Body of pancreas (tissue), 4 donors: ENCODE data around the gene ST3GAL5.

Experiments used
- POLR2A ChIP-seq, 3 donors: fragments of 450-650 bp; IDR thresholded peaks; one replicate each; pipeline ENCODE4 v1.6.1; 2016; ENCODE audit warnings: antibody characterized with exemption in 3 of 3, mild to moderate bottlenecking in 2 of 3
- TF ChIP-seq, protein P1 (sequence below), 7 experiments: fragments of 450-650 bp in 4 of 7; fragments of 200-600 bp in 3 of 7; sonication (generic) in 3 of 7; IDR thresholded peaks; one replicate each; pipeline ENCODE4 v1.5.1; 2016 to 2019; ENCODE audit warnings: antibody characterized with exemption in 7 of 7

DNA sequence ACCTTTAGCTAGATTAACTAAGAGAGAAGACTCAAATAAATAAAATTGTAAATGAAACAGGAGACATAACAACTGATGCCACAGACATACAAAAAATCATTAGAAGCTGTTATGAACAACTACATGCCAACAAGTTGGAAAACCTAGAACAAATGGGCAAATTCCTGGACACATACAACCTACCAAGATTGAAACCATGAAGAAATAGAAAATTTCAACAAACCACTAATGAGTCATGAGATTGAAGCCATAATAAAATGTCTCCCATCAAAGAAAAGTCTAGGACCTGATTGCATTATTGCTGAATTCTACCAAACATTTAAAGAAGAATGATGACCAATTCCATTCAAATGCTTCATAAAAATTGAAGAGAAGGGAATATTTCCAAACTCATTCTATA is 54.3 kb downstream of the ST3GAL5 start:
- no peak for TF ChIP-seq POLR2A (IDR thresholded peaks at IDR 0.05)
- TF ChIP-seq, protein P1, sequence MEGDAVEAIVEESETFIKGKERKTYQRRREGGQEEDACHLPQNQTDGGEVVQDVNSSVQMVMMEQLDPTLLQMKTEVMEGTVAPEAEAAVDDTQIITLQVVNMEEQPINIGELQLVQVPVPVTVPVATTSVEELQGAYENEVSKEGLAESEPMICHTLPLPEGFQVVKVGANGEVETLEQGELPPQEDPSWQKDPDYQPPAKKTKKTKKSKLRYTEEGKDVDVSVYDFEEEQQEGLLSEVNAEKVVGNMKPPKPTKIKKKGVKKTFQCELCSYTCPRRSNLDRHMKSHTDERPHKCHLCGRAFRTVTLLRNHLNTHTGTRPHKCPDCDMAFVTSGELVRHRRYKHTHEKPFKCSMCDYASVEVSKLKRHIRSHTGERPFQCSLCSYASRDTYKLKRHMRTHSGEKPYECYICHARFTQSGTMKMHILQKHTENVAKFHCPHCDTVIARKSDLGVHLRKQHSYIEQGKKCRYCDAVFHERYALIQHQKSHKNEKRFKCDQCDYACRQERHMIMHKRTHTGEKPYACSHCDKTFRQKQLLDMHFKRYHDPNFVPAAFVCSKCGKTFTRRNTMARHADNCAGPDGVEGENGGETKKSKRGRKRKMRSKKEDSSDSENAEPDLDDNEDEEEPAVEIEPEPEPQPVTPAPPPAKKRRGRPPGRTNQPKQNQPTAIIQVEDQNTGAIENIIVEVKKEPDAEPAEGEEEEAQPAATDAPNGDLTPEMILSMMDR (IDR thresholded peaks at IDR 0.05): no peak
